GM19397 (cell line): ENCODE results near the gene DOK4.

Experiments
- ATAC-seq: cut with Tn5 transposase; IDR thresholded peaks from one replicate; pipeline ENCODE4 v1.9.1; 2021; ENCODE audit warnings: mild to moderate bottlenecking, moderate library complexity; ENCODE audit not compliant: unreplicated experiment

The DOK4 gene

DNA sequence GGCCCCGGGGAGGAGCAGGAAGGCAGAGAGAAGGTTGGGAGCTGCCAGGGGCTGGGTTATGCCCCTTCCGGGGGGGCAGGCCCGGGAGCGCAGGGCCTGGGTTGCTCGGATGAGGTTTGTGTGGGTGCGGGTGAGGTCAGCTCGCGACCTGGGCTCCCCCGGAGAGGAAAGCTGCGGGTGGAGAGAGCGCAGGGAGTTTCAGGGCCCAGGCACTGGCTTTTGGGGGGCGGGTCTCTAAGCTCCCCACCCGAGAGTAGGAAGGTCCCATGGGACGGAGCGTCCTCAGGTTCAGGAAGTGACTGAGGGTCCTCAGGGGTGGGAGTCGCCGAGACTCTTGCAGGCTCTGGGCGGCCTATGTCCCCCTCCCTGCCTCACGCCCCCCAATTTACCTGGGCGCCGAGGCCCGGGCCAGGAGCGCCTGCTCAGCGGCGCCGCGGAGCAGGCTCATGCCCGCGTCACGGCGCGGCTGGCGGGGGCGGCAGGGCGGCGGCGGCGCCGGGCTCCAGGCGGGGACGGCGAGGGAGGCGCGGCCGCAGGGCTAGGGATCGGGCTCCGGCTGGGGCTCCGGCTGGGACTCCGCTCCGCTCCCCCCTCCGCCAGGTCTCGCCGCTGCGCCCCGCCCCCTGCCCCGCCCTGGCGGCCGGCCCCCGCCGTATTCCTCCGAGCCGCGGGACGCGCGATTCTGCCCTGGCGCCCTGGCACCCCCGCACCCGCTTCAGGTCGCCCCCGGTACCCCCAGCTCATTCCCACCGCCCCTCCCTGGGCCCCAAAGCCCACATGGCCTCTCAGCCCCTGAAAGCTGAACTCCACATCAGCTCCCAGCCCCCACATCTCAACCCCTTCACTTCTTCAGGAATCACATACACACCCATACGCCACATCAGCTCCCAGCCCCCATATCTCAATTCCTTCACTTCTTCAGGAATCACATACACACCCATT is at the start of gene DOK4:
Gene DOK4, minus strand, starts transcription at position 578 of the 942 bp plus-strand sequence. CDS start 6,986 bp downstream, outside the sequence.
- peak; percentile 95 for ATAC-seq

DNA sequence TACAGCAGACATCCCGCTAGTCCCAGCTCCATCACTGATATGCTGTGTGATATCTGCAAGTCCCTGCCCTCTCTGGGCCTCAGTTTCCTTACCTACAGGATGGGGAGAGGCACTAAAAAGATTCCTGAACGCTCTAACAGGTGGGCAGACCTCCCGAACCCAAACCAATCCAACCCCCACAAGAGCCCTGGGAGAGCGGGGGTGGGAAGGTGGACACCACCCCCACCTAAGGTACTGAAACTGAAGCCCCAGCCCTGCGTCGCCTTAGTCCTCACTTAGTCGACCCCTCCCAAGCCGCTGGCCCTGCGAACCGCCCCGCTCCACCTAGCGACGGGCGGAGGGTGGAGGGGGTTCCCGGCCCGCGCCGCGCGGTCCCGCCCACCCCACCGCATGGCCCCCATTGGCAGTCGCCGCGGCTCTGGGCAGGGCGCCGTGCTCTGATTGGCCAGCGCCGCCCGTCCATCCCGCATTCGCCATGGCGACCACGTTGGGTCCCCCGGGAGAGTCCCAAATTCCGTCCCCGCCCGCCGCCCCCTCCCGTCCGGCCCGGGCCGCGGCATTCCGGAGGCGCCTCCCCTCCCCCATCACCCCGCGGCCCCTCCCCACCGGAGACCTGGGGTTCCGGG is 49.5 kb upstream of the DOK4 start:
- ATAC-seq, result peak; percentile 67

DNA sequence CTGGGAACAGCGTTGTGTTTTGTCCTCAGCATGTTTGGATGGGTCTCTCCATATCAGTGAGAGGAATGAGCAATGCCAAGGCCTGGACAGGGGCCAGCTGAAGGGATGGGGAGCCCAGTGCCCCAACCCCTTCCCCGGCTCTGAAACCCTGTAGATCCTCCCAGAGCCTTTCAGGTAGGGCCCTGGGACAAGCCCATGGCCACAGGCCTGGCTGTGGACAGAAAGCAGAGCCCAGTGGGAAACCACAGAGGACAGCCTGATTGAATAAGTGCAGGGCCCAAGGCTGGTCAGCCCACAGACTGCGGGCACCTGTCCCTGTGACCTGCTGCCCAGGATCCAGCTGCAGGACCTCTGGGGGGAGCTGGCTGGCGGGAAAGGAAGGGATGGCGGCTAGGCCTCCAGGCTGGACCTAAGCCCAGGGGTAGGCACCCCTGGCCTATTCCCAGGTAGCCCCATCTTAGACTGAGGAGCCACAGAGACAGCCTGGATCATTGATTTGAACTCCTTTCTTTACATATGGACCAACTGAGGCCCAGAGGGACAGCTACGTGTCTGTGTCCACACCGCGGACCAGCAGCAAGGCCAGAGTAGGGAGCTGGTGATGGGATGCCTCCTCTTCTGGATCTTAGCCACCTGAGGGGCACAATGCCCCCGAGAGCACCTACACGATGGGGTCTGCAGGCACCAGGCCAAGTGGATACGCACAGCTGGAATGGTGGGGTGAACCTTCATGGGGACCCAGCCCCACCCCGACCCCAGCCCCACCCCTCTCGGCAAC is 48.8 kb upstream of the DOK4 start:
- no peak for ATAC-seq

DNA sequence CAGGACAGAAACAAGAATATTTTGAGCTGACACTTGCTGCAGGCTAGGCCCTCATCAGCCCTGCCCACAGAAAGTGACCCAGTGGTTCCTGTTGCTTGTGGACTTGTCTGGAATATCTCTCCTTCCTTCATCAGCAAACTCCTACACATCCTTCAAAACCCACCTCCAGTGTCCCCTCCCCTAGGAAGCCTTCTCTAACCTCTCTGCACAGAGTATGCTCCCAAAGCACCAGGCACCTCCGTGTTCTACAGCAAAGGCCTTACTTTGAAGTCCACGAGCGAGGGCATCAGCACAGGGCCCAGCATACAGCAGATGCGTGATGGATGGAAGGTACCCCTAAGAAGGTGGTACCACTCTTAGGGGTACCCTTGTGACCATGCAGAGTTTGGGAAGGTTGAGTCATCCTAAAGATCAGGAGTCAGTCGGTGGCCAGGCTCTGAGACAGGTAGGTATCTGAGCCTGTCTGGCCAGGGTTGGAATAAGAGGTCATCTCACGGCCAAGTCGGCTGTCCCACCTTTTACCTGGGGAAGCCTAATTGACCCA is 48.1 kb upstream of the DOK4 start:
- no peak for ATAC-seq

DNA sequence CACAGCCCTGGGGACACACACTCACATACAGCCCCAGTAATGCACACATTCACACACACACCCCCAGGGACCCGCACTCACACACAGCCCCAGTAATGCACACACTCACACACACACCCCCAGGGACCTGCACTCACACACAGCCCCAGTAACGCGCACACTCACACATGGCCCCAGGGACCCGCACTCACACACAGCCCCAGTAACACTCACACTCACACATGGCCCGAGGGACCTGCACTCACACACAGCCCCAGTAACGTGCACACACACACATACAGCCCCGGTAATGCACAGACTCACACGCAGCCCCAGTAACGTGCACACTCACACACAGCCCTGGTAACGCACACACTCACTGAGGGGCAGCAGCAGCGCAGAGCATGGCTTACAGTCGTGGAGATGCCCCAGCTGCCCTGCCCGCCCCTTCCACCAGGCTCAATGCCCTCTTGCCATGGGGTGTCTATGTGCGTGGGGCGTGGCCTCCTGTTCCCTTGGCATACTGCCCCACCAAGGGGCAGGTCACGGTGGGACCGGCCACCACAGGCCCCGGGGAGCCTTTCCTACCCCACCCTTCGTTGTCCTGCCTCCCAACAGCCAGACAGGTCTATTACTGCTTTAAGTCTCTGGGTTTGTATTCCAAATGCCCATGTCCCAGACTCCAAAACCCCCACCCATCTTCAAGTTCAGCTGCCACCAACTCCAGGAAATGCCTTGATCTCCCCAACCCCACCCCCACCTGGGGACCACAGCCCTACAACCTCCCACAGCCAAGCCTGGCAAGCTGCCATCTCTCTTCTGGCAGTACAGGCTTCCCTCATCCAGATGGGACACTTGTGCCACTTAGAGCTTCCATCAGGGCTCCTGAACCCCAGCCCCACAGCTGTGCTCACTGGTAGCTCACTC is 47.4 kb upstream of the DOK4 start:
- ATAC-seq, result no peak

DNA sequence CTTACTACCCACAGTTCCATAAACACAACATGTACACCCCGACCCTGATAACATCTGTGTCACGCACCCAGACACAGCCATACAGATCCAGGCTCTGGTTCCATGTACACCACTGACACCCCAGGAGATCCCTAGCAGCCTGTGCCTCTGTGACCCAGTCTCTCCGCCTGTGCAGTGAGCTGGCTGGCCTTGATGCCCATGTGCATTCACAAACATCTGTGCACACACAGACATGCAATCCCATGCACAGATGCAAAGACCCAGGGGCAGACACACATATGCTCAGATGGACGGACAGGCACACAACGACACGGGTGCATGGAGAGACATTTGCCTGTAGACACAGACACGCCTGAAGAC is 46.0 kb upstream of the DOK4 start:
- no peak for ATAC-seq

GRCh38 chr16:57531635-57532265 is 45.5 kb upstream of the DOK4 start:
- no peak for ATAC-seq

DNA sequence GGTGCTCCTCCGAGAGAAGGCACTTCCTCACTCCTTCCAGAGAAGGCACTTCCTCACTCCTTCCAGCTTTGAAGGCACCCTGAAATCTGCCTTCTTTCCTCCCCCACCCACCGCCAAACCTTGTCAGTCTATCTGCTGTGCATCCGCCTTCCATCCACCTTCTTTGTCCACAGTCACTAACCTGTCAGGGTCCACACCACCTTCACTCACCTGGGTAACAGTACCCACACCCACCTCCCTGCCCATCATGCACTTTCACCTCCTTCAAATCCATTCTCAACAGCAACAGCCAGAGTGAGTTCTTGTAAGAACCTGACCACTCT is 44.9 kb upstream of the DOK4 start:
- ATAC-seq, result no peak

DNA sequence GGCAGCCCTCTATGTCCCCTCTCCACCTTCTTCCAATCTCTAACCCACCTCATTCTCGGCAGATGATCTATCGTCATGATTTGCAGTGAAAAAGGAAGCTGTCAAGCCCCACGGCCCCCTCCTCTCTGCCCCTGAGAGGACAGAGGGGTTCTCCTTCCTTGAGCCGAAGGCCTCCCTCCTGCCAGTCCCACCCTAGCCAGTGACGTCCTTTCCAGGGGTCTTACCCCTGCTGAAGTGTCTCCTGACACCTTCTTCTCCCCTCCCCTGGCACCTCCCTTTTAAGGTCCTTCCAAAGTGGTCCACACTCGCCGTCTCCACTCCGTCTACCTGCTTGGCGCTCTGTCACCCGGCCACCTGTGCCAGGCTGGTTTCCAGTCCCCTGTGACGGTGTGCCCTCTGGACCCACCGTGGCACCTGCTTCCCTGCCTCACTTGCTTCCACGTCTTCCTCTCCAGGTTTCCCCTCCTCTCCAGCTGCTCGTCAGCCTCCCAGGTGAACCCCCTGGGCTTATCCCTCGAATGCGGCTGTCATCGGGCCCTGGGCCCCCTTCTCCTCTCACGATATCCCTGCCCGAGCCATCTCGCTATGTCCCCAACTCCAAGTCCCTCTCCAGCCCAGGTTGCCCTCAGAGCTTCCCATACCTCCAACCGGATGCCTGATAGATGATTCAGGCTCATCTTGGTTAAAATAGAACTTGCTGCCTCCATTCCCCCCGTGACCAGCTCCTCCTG is 44.4 kb upstream of the DOK4 start:
- ATAC-seq, result no peak

DNA sequence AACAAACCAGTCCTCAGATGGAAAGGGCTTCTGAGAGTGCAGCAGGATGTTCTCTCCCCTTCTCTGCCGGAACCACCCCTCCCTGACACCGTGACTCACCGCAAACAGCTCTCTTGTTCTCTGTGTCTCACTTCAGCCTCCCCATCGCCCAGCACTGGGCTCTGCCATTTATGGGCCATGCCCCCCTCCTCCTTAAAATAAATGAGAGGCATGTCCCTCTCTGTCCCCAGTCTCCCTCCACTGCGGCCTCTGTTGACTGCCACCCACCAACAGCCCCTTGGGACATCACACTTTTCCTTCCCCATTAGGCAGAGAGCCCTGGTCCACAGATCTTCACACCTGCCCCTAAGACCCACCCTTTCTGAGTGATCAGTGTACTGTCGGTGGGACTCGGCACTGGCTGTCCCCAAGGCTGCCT is 43.8 kb upstream of the DOK4 start:
- ATAC-seq, result peak; percentile 78

- ATAC-seq, result peak; percentile 19
These were observed 43.3 kb upstream of the DOK4 start for GRCh38 chr16:57529391-57530103.

GRCh38 chr16:57528499-57529390 is 42.5 kb upstream of the DOK4 start:
- no peak for ATAC-seq

GRCh38 chr16:57527610-57528360 is 41.5 kb upstream of the DOK4 start:
- ATAC-seq, result no peak

DNA sequence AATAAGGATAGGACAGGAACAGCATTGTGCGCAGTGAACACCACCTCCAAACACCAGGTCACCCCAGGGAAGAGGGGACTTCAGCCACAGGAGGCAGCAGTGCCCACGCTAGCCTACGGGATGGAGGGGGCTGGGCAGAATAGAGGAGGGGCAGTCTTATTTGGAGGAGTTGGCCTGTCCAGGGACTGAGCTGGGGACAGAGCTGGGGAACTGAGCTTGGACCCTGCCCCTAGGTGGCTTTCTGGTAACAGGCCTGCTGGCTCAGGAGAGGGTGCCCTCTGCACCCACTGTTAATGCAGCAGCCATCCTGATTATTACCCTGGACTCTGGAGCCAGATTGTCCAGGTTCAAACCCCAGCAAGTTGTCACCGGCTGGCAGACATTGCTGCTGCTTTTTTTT is 40.7 kb upstream of the DOK4 start:
- ATAC-seq, result no peak

DNA sequence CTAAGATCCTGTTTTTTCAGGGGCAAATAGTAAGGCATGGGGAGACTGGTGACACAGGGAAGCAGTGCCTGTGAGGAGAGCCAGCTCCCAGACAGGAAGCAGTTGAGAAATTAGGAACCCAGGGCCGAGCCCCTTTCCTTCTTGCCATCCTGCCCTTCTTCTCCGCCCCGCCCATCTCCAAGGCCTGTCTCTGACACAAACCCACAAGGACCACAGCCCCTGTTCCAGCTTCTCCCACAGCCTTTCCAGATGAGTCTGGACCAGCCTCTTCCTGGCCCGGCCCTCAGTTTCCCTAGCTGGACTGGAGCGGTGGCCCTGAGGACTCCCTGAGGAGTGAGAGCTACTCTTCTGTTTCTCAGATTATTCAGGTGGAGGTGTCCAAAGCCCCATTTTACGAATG is 40.2 kb upstream of the DOK4 start:
- no peak for ATAC-seq

GRCh38 chr16:57525761-57526160 is 39.5 kb upstream of the DOK4 start:
- no peak for ATAC-seq

DNA sequence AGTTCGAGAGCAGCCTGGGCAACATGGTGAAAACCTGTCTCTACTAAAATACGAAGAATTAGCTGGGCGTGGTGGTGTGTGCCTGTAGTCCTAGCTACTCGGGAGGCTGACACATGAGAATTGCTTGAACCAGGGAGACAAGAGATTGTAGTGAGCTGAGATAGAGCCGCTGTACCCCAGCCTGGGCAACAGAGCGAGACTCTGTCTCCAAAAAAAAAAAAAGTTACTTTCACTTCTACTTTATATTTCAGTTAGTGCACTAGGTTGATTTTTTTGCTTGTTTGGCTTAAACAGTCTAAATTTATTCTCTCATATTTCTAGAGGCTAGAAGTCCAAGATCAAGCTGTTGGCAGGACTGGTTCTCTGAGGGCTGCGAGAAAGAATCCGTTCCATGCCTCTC is 36.7 kb upstream of the DOK4 start:
- no peak for ATAC-seq
